VCaP (cell line): Measurements from ENCODE around the gene QARS1.

ENCODE experiments used
- H3K27ac ChIP-seq: fragments of 450-650 bp; 2 replicates; pipeline ENCODE4 v1.5.1; 2017
- CTCF ChIP-seq: fragments of 450-650 bp; conservative IDR thresholded peaks from 2 replicates; pipeline ENCODE4 v1.5.1; 2017; ENCODE audit warnings: mild to moderate bottlenecking, moderate library complexity

The QARS1 gene

GRCh38 chr3:49104427-49105291 is at the start of gene QARS1:
Gene QARS1 (minus strand): TSS chr3:49104757. CDS start chr3:49104733, 24 bp downstream.
- TF ChIP-seq CTCF = no peak
- H3K27ac ChIP-seq = peak within 1 kb of the TSS; percentile 95

- no peak for TF ChIP-seq CTCF
- H3K27ac ChIP-seq = no peak overlapping the region
These were observed 48.9 kb upstream of the QARS1 start for GRCh38 chr3:49153349-49153912.

GRCh38 chr3:49151610-49152009 is 47.1 kb upstream of the QARS1 start:
- no peak for TF ChIP-seq CTCF
- H3K27ac ChIP-seq = no peak overlapping the region

GRCh38 chr3:49148159-49148558 is 43.6 kb upstream of the QARS1 start:
- H3K27ac ChIP-seq = no peak overlapping the region
- no peak for TF ChIP-seq CTCF

- H3K27ac ChIP-seq = peak overlapping the region; percentile 62
- TF ChIP-seq CTCF = no peak
These were observed 35.5 kb upstream of the QARS1 start for GRCh38 chr3:49140080-49140479.

- no peak for TF ChIP-seq CTCF
These were observed 30.9 kb upstream of the QARS1 start for GRCh38 chr3:49135499-49135898.

GRCh38 chr3:49134471-49135265 is 30.1 kb upstream of the QARS1 start:
- H3K27ac ChIP-seq = peak overlapping the region; percentile 82
- TF ChIP-seq CTCF = peak; percentile 28; the same call in 1 of the 2 replicates

More at GRCh38 chr3:49135499-49135898, 30.9 kb upstream of the QARS1 start:
- peak overlapping the region; percentile 82 for H3K27ac ChIP-seq
